ENCODE results near the gene ACIN1.

DNA sequence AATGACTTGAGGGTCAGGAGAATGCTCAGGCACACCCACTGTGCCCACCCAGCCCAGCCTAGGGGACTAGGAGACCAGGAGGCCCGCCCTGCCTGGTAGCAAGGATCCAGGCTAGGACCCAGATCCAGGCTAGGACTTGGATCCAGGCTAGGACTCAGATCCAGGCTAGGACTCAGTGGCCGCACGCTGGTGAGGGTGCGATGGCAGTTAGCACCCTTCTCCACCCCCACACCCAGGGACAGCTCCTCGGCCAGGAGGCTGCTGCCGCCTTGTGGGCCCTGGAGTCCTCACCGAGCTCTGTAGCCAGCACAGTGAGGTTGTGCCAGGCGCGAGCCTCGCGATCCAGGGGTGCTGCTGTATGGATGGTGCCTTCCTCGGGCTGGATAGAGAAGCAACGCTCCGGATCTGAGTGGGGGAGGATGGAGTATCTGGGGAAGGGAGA is 42.7 kb downstream of the ACIN1 start:
- TF ChIP-seq, protein P1, sequence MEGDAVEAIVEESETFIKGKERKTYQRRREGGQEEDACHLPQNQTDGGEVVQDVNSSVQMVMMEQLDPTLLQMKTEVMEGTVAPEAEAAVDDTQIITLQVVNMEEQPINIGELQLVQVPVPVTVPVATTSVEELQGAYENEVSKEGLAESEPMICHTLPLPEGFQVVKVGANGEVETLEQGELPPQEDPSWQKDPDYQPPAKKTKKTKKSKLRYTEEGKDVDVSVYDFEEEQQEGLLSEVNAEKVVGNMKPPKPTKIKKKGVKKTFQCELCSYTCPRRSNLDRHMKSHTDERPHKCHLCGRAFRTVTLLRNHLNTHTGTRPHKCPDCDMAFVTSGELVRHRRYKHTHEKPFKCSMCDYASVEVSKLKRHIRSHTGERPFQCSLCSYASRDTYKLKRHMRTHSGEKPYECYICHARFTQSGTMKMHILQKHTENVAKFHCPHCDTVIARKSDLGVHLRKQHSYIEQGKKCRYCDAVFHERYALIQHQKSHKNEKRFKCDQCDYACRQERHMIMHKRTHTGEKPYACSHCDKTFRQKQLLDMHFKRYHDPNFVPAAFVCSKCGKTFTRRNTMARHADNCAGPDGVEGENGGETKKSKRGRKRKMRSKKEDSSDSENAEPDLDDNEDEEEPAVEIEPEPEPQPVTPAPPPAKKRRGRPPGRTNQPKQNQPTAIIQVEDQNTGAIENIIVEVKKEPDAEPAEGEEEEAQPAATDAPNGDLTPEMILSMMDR (IDR thresholded peaks at IDR 0.05) = peak in 1 of 3 experiments; percentile 18
- no peak for TF ChIP-seq POLR2A (IDR thresholded peaks at IDR 0.05)

All from testis (tissue), 2 donors.